ENCODE results near the gene PDE8B. TPM values are rescaled to one million over a fixed set of nuclear protein-coding genes. Genes with fewer than 3 reads are reported as not detected.

Gene PDE8B
- total RNA-seq, 4 donors from 2014 or later, result 13.0 to 54.4 (median 27.3) TPM

DNA sequence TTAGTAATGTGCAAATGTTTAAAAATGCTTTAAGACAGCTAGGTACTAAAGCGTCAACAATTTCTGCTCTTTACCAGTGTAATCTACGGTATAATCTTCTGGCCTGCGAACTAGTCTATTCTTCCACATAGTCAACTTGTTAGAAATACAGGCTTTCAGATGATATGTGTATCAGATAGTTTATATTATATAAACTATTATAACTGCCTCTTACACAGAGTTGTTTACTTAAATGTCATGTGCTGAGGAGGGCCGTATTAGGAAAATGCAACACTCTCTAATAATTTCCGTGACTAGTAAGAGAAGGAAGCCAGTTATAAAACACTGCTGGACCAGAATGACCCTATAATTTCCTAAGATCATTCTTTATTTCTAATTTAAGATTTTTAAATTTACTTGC is 218.0 kb downstream of the PDE8B start:
- Histone ChIP-seq H3K4me3 (no peak overlapping the region), H3K27me3 (no peaks in the 10 kb centered on the region), H3K27ac (peak overlapping the region; percentile 60 to 74), H3K36me3 (no peaks in the 10 kb centered on the region), H3K4me1 (peaks cover 0 to 5% of the 10 kb centered on the region in 2 donors), H3K9me3 (no peaks in the 10 kb centered on the region)
- DNase-seq, result no peak
- TF ChIP-seq POLR2A (IDR thresholded peaks at IDR 0.05), result no peak
- TF ChIP-seq CTCF (IDR thresholded peaks at IDR 0.05), result no peak
- intact Hi-C loops (cut with DNase I; ENCODE audit: low total_unique reads), result no loop called here

DNA sequence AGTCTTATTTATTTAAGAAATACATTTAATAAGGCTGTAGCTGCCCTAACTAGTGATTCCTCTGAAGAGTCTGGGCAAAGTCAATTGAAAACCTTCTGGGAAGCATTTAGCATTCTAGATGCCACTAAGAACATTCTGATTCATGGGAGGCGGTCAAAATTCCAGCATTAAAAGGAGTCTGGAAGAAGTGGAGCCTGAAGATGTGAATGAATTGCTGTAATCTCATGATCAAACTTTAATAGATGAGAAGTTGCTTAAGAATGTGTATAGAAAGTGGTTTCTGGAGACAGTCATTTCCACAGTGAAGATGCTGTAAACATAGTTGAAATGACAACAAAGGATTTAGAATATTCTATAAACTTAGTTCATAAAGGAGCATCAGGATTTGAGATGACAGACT is 220.2 kb downstream of the PDE8B start:
- Histone ChIP-seq H3K27ac (no peak overlapping the region), H3K36me3 (no peaks in the 10 kb centered on the region), H3K4me3 (no peak overlapping the region), H3K4me1 (no peaks in the 10 kb centered on the region), H3K27me3 (no peaks in the 10 kb centered on the region), H3K9me3 (no peaks in the 10 kb centered on the region)
- TF ChIP-seq CTCF (IDR thresholded peaks at IDR 0.05) (no peak), POLR2A (IDR thresholded peaks at IDR 0.05) (no peak)
- DNase-seq, result no peak
- intact Hi-C loops (cut with DNase I; ENCODE audit: low total_unique reads), result no loop called here

- Histone ChIP-seq H3K36me3 (no peaks in the 10 kb centered on the region), H3K27ac (no peak overlapping the region), H3K9me3 (no peaks in the 10 kb centered on the region), H3K4me3 (no peak overlapping the region), H3K4me1 (no peaks in the 10 kb centered on the region), H3K27me3 (no peaks in the 10 kb centered on the region)
- no peak for DNase-seq
- no peak for TF ChIP-seq POLR2A (IDR thresholded peaks at IDR 0.05)
- TF ChIP-seq CTCF (IDR thresholded peaks at IDR 0.05), result no peak
- intact Hi-C loops (cut with DNase I; ENCODE audit: low total_unique reads), result no loop called here
Observed at GRCh38 chr5:77431286-77431685, 220.8 kb downstream of the PDE8B start.

DNA sequence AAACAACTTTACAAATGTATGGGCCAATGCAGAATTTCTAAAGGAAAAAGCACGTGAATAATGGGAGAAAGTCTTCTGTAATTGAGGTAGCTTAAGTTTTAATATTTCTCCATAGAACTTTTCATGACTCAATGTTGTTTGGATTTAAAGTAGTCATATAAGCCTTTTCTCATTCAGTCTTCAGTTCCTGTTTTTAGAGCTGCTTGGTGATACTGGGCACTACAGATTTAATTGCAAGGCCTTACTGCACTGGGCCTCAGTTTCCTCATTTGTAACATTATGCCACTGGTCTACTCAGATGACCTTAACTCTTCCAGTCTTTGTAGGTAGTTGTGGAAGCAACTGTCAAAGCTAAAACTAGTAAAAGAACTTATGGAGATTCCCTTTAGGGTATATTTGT is 221.2 kb downstream of the PDE8B start:
- H3K4me3 ChIP-seq, result no peak overlapping the region
- no peaks in the 10 kb centered on the region for H3K9me3 ChIP-seq
- no peaks in the 10 kb centered on the region for H3K4me1 ChIP-seq
- no peaks in the 10 kb centered on the region for H3K36me3 ChIP-seq
- no peak overlapping the region for H3K27ac ChIP-seq
- no peak for TF ChIP-seq POLR2A (IDR thresholded peaks at IDR 0.05)
- no peak for TF ChIP-seq CTCF (IDR thresholded peaks at IDR 0.05)
- intact Hi-C loops (cut with DNase I; ENCODE audit: low total_unique reads), result no loop called here
- no peak for DNase-seq
- H3K27me3 ChIP-seq, result no peaks in the 10 kb centered on the region

GRCh38 chr5:77437194-77437593 is 226.7 kb downstream of the PDE8B start:
- Histone ChIP-seq H3K27me3 (no peaks in the 10 kb centered on the region), H3K27ac (no peak overlapping the region), H3K9me3 (no peaks in the 10 kb centered on the region), H3K4me1 (no peaks in the 10 kb centered on the region), H3K4me3 (no peak overlapping the region), H3K36me3 (no peaks in the 10 kb centered on the region)
- TF ChIP-seq CTCF (IDR thresholded peaks at IDR 0.05), result peak; percentile 27 to 46 (median 36)
- no peak for TF ChIP-seq POLR2A (IDR thresholded peaks at IDR 0.05)
- intact Hi-C loops (cut with DNase I; ENCODE audit: low total_unique reads), result no loop called here
- no peak for DNase-seq
